Fibroblast of lung (primary cell): Measurements from ENCODE around the gene CCDC6.

Experiments
- CTCF ChIP-seq, 2 donors: IDR thresholded peaks in 1 of 2; conservative IDR thresholded peaks in 1 of 2; 1 replicate in 1 of 2; 2 replicates in 1 of 2; pipeline ENCODE4 v1.5.1; 2011 to 2012; ENCODE audit warnings: low read length in 2 of 2, control low read depth in 1 of 2, inconsistent platforms in 1 of 2, low read depth in 1 of 2, mild to moderate bottlenecking in 1 of 2
- EZH2 ChIP-seq: IDR thresholded peaks from 2 replicates; pipeline ENCODE4 v1.5.1; 2012; ENCODE audit warnings: low read length, control low read depth, mild to moderate bottlenecking; ENCODE audit errors: missing control alignments

DNA sequence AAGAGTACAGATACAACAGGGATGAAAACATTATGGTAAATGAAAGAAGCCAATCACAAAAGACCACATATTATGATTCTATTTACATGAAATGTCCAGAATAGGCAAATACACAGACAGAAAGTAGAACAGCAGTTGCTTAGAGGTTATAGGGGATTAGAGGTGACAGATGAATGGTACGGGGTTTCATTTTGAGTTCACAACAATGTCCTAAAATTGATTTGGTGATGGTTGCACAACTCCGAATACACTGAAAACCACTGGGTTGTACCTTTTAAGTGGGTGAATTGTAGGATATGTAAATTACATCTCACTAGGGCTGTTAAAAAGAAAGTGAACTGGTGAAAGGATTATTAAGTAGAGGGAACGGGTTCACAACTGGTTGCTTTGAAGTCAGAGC is 76.8 kb downstream of the CCDC6 start:
- TF ChIP-seq CTCF (conservative IDR thresholded peaks at IDR 0.05 in 1 of 2, IDR thresholded peaks at IDR 0.05 in 1 of 2; ENCODE audit: low read depth in 1 of 2, low read length in 2 of 2) (no peak), EZH2 (no peak)
